Stimulated activated CD8-positive, alpha-beta memory T cell treated with anti-CD3 and anti-CD28 coated beads, Interleukin-12 subunit alpha, Interleukin-12 subunit beta, amount 100 ng/mL, for 1 hour (primary cell): ENCODE measurements around the gene NPR2.

Source experiments
- DNase-seq: peaks from one replicate; pipeline ENCODE4 v3.0.0-alpha.2; 2020; ENCODE audit warnings: low read depth

NPR2 gene

GRCh38 chr9:35763803-35764202 lies 27.6 kb upstream of the NPR2 start:
- DNase-seq: no peak

- DNase-seq: no peak
Observed at GRCh38 chr9:35766997-35767396, 24.4 kb upstream of the NPR2 start.

GRCh38 chr9:35767458-35767857 lies 23.9 kb upstream of the NPR2 start:
- DNase-seq: no peak

- no peak for DNase-seq
Observed at GRCh38 chr9:35769763-35770162, 21.6 kb upstream of the NPR2 start.

GRCh38 chr9:35771075-35771433 lies 20.3 kb upstream of the NPR2 start:
- no peak for DNase-seq

GRCh38 chr9:35771534-35771933 lies 19.9 kb upstream of the NPR2 start:
- no peak for DNase-seq

GRCh38 chr9:35771943-35772342 lies 19.4 kb upstream of the NPR2 start:
- DNase-seq: no peak

- no peak for DNase-seq
Observed at GRCh38 chr9:35774907-35775635, 16.3 kb upstream of the NPR2 start.

GRCh38 chr9:35776018-35776417 lies 15.4 kb upstream of the NPR2 start:
- no peak for DNase-seq

GRCh38 chr9:35778496-35778895 lies 12.9 kb upstream of the NPR2 start:
- no peak for DNase-seq

GRCh38 chr9:35781066-35781465 lies 10.3 kb upstream of the NPR2 start:
- no peak for DNase-seq

GRCh38 chr9:35783418-35783817 lies 8.0 kb upstream of the NPR2 start:
- no peak for DNase-seq

- DNase-seq: no peak
Observed at GRCh38 chr9:35789541-35789940, 1.9 kb upstream of the NPR2 start.

GRCh38 chr9:35790025-35790384 lies 1.4 kb upstream of the NPR2 start:
- DNase-seq: no peak

GRCh38 chr9:35790385-35791296 lies 750 bp upstream of the NPR2 start:
- peak; percentile 42 for DNase-seq

- DNase-seq: no peak
Observed at GRCh38 chr9:35792024-35792813, 828 bp downstream of the NPR2 start.

GRCh38 chr9:35792826-35793225 lies 1.4 kb downstream of the NPR2 start:
- DNase-seq: no peak

- DNase-seq: no peak
Observed at GRCh38 chr9:35793461-35793860, 2.1 kb downstream of the NPR2 start.

- DNase-seq: no peak
Observed at GRCh38 chr9:35795695-35796094, 4.3 kb downstream of the NPR2 start.

- no peak for DNase-seq
Observed at GRCh38 chr9:35797311-35798109, 6.1 kb downstream of the NPR2 start.

- no peak for DNase-seq
Observed at GRCh38 chr9:35798658-35799374, 7.4 kb downstream of the NPR2 start.
